Fibroblast of upper back skin (primary cell): ENCODE data around the gene TMEM63C.
"Not testable (repeated sequence)": the region's sequence is repeated elsewhere in the genome, so short reads cannot be mapped to it uniquely, and the experiment has no call there.

Source experiments
- DNase-seq: peaks from one replicate; pipeline ENCODE4 v3.0.0-alpha.2; 2013

TMEM63C gene

GRCh38 chr14:77260631-77261030 lies 79.0 kb downstream of the TMEM63C start:
- DNase-seq = no peak

GRCh38 chr14:77264466-77265186 lies 83.0 kb downstream of the TMEM63C start:
- DNase-seq = no peak

GRCh38 chr14:77265187-77265515 lies 83.6 kb downstream of the TMEM63C start:
- no peak for DNase-seq

GRCh38 chr14:77265561-77266335 lies 84.2 kb downstream of the TMEM63C start:
- no peak for DNase-seq

GRCh38 chr14:77266336-77266735 lies 84.7 kb downstream of the TMEM63C start:
- no peak for DNase-seq

GRCh38 chr14:77267937-77268699 lies 86.5 kb downstream of the TMEM63C start:
- DNase-seq = no peak

- DNase-seq = no peak
These were observed 87.5 kb downstream of the TMEM63C start for GRCh38 chr14:77268989-77269600.

GRCh38 chr14:77270361-77271112 lies 88.9 kb downstream of the TMEM63C start:
- no peak for DNase-seq

- DNase-seq = no peak
These were observed 89.6 kb downstream of the TMEM63C start, which contains the start of gene NGB for GRCh38 chr14:77271113-77271710. NGB (minus strand) TSS chr14:77271206; CDS start chr14:77270937, 269 bp downstream.

- no peak for DNase-seq
These were observed 90.7 kb downstream of the TMEM63C start for GRCh38 chr14:77272261-77272660.

- no peak for DNase-seq
These were observed 92.2 kb downstream of the TMEM63C start for GRCh38 chr14:77273796-77274195.

GRCh38 chr14:77275041-77275580 lies 93.5 kb downstream of the TMEM63C start:
- no peak for DNase-seq

- DNase-seq = no peak
These were observed 94.0 kb downstream of the TMEM63C start for GRCh38 chr14:77275601-77276017.

GRCh38 chr14:77276295-77276935 lies 94.8 kb downstream of the TMEM63C start:
- no peak for DNase-seq

GRCh38 chr14:77276959-77277358 lies 95.4 kb downstream of the TMEM63C start:
- DNase-seq = no peak

- DNase-seq = no peak
These were observed 97.0 kb downstream of the TMEM63C start for GRCh38 chr14:77278461-77279230.

- no peak for DNase-seq
These were observed 98.1 kb downstream of the TMEM63C start for GRCh38 chr14:77279719-77280118.

- DNase-seq = not testable (repeated sequence)
These were observed 99.3 kb downstream of the TMEM63C start for GRCh38 chr14:77280921-77281320.

GRCh38 chr14:77281852-77282410 lies 100.3 kb downstream of the TMEM63C start:
- no peak for DNase-seq

- DNase-seq = no peak
These were observed 102.5 kb downstream of the TMEM63C start for GRCh38 chr14:77284066-77284465.
